GM18868 (cell line): ENCODE data around the gene CADM1.

Source experiments
- ATAC-seq: cut with Tn5 transposase; IDR thresholded peaks from one replicate; pipeline ENCODE4 v1.9.1; 2021; ENCODE audit warnings: mild to moderate bottlenecking, moderate library complexity; ENCODE audit not compliant: unreplicated experiment

The CADM1 gene

GRCh38 chr11:115409116-115409670 lies 95.0 kb downstream of the CADM1 start:
- ATAC-seq, result no peak

GRCh38 chr11:115408036-115408921 lies 95.9 kb downstream of the CADM1 start:
- ATAC-seq, result no peak

GRCh38 chr11:115407496-115407895 lies 96.7 kb downstream of the CADM1 start:
- ATAC-seq, result no peak

GRCh38 chr11:115406404-115406803 lies 97.8 kb downstream of the CADM1 start:
- ATAC-seq, result no peak

GRCh38 chr11:115398333-115399080 lies 105.7 kb downstream of the CADM1 start:
- no peak for ATAC-seq

GRCh38 chr11:115396533-115396932 lies 107.7 kb downstream of the CADM1 start:
- no peak for ATAC-seq

- ATAC-seq, result no peak
These were observed 110.3 kb downstream of the CADM1 start for GRCh38 chr11:115393950-115394349.

GRCh38 chr11:115391598-115391997 lies 112.6 kb downstream of the CADM1 start:
- no peak for ATAC-seq

GRCh38 chr11:115391160-115391559 lies 113.1 kb downstream of the CADM1 start:
- ATAC-seq, result no peak

- no peak for ATAC-seq
These were observed 113.8 kb downstream of the CADM1 start for GRCh38 chr11:115390441-115390840.

GRCh38 chr11:115389790-115390189 lies 114.4 kb downstream of the CADM1 start:
- ATAC-seq, result no peak

GRCh38 chr11:115385226-115385625 lies 119.0 kb downstream of the CADM1 start:
- no peak for ATAC-seq

GRCh38 chr11:115384236-115384635 lies 120.0 kb downstream of the CADM1 start:
- no peak for ATAC-seq

GRCh38 chr11:115383431-115383830 lies 120.8 kb downstream of the CADM1 start:
- no peak for ATAC-seq

- ATAC-seq, result peak; percentile 48
These were observed 124.7 kb downstream of the CADM1 start for GRCh38 chr11:115379528-115379927.

GRCh38 chr11:115378557-115378956 lies 125.7 kb downstream of the CADM1 start:
- no peak for ATAC-seq

- no peak for ATAC-seq
These were observed 126.3 kb downstream of the CADM1 start for GRCh38 chr11:115377882-115378296.

GRCh38 chr11:115368616-115369015 lies 135.6 kb downstream of the CADM1 start:
- no peak for ATAC-seq

GRCh38 chr11:115366826-115367225 lies 137.4 kb downstream of the CADM1 start:
- no peak for ATAC-seq

- no peak for ATAC-seq
These were observed 138.3 kb downstream of the CADM1 start for GRCh38 chr11:115365907-115366306.

GRCh38 chr11:115364896-115365295 lies 139.3 kb downstream of the CADM1 start:
- ATAC-seq, result no peak

- ATAC-seq, result no peak
These were observed 140.3 kb downstream of the CADM1 start for GRCh38 chr11:115363921-115364320.
